Esophagus muscularis mucosa (tissue), 4 donors: ENCODE data around the gene NARS2. TPM values are rescaled to one million over a fixed set of nuclear protein-coding genes. Genes with fewer than 3 reads are reported as not detected.

ENCODE experiments used
- DNase-seq: peaks from one replicate; pipeline ENCODE4 v3.0.0-alpha.2; 2017; ENCODE audit errors: extremely low spot score
- H3K27ac ChIP-seq, 4 donors: fragments of 200-600 bp; sonication (generic); replicated peaks in 1 of 4; 1 replicate in 3 of 4; 2 replicates in 1 of 4; pipeline ENCODE4 v1.5.1; 2016 to 2019; ENCODE audit warnings: mild to moderate bottlenecking in 1 of 4
- H3K27me3 ChIP-seq, 4 donors: fragments of 200-600 bp; sonication (generic); one replicate each; pipeline versions ENCODE4 v1.5.1 to v1.6.0; 2016 to 2019
- H3K36me3 ChIP-seq, 4 donors: fragments of 200-600 bp; sonication (generic); one replicate each; pipeline ENCODE4 v1.5.1; 2016 to 2019
- H3K4me1 ChIP-seq, 4 donors: fragments of 200-600 bp; sonication (generic); one replicate each; pipeline ENCODE4 v1.5.1; 2016 to 2019
- H3K4me3 ChIP-seq, 4 donors: fragments of 200-600 bp; sonication (generic); 1 replicate in 2 of 4; 2 replicates in 2 of 4; pipeline ENCODE4 v1.5.1; 2016 to 2019; ENCODE audit warnings: mild to moderate bottlenecking in 4 of 4, moderate library complexity in 1 of 4
- H3K9me3 ChIP-seq, 4 donors: fragments of 200-600 bp; sonication (generic); 1 replicate in 3 of 4; 2 replicates in 1 of 4; pipeline ENCODE4 v1.5.1; 2016 to 2019
- CTCF ChIP-seq, 3 experiments: fragments of 200-600 bp in 2 of 3; fragments of 450-650 bp in 1 of 3; sonication (generic) in 2 of 3; IDR thresholded peaks; one replicate each; pipeline ENCODE4 v1.5.1; 2017 to 2019; ENCODE audit warnings: antibody characterized with exemption in 3 of 3, mild to moderate bottlenecking in 2 of 3, moderate library complexity in 1 of 3
- EP300 ChIP-seq: sonication (generic); formaldehyde crosslinking; IDR thresholded peaks from one replicate; pipeline ENCODE4 v1.6.1; 2017; ENCODE audit warnings: antibody characterized with exemption
- POLR2A ChIP-seq: fragments of 450-650 bp; IDR thresholded peaks from one replicate; pipeline ENCODE4 v1.6.1; 2017; ENCODE audit warnings: antibody characterized with exemption, moderate library complexity, mild to moderate bottlenecking, low read depth
- POLR2AphosphoS5 ChIP-seq, 2 donors: sonication (generic); formaldehyde crosslinking; IDR thresholded peaks; one replicate each; pipeline ENCODE4 v1.6.1; 2017; ENCODE audit warnings: antibody characterized with exemption in 2 of 2
- WGBS: methylation state at CpG from one replicate; pipeline ENCODE4 v1.1.5; 2018; 5-methylcytosine and 5-hydroxymethylcytosine counted together
- intact Hi-C: fragments of 100-400 bp; cut with DNase I; formaldehyde crosslinking; loops from one replicate; pipeline ENCODE4 v1.15.1; 2023
- small RNA-seq, 3 donors: library from RNA; depleted of rRNA; stranded (forward); fragments of <200 nt; gene quantifications; one replicate each; pipeline ENCODE3, GENCODE V24; 2016
- total RNA-seq, 4 donors: library from RNA; depleted of rRNA; stranded (reverse); fragments of >200 nt; gene quantifications; one replicate each; pipeline versions ENCODE4 v1.1.0 to v1.2.1, GENCODE V29; 2016

NARS2 gene
- total RNA-seq, 4 donors from 2014 or later, result 9.1 to 10.4 (median 9.8) TPM

- intact Hi-C loops, result no loop called here
- H3K27me3 ChIP-seq, result no peaks in the 10 kb centered on the region
- no peak overlapping the region for H3K27ac ChIP-seq
- 84% methylated on average over 3 of the region's 3 CpGs for WGBS
- TF ChIP-seq POLR2A (no peak), CTCF (IDR thresholded peaks at IDR 0.05) (no peak), POLR2AphosphoS5 (IDR thresholded peaks at IDR 0.05) (no peak), EP300 (no peak)
- H3K4me1 ChIP-seq, result peaks cover 0 to 22% (median 8%) of the 10 kb centered on the region in 4 donors
- no peak for DNase-seq
- peaks cover 0 to 16% (median 4%) of the 10 kb centered on the region in 4 donors for H3K9me3 ChIP-seq
- no peaks in the 10 kb centered on the region for H3K36me3 ChIP-seq
- H3K4me3 ChIP-seq, result no peak overlapping the region
Measured at GRCh38 chr11:78386215-78386941, 188.3 kb downstream of the NARS2 start.

Small RNA genes lying within 50 kb of the gene (small RNA-seq; reads per million reads assigned to genes)
- 0 reads per million in 3 donors for gene RNU6-311P

Other genes starting within 250 kb of the NARS2 start
- 10 to 100 TPM; 18.0 to 42.4 (median 26.0) TPM for gene GAB2, start 157.0 kb downstream of the NARS2 start, total RNA-seq